ENCODE data around the gene STAG1. TPM values are rescaled to one million over a fixed set of nuclear protein-coding genes. Genes with fewer than 3 reads are reported as not detected.

STAG1 gene
- total RNA-seq, 2 donors from 2014 or later: 26.8 to 29.8 TPM

- Mint-ChIP-seq H3K27ac (no peak overlapping the region), H3K4me3 (no peak overlapping the region), H3K9me3 (no peaks in the 10 kb centered on the region), H3K4me1 (no peaks in the 10 kb centered on the region), H3K36me3 (ENCODE audit: low read depth) (peaks cover 38% of the 10 kb centered on the region), H3K27me3 (ENCODE audit: insufficient read depth) (no peaks in the 10 kb centered on the region)
- H3K9me3 ChIP-seq (ENCODE audit: control insufficient read depth, low read length): no peaks in the 10 kb centered on the region
- H3K27ac ChIP-seq (ENCODE audit: low read depth, low read length): no peak overlapping the region
- H3K36me3 ChIP-seq (ENCODE audit: control insufficient read depth, insufficient read depth, low read length): peaks cover 5% of the 10 kb centered on the region
- TF ChIP-seq, protein P1, sequence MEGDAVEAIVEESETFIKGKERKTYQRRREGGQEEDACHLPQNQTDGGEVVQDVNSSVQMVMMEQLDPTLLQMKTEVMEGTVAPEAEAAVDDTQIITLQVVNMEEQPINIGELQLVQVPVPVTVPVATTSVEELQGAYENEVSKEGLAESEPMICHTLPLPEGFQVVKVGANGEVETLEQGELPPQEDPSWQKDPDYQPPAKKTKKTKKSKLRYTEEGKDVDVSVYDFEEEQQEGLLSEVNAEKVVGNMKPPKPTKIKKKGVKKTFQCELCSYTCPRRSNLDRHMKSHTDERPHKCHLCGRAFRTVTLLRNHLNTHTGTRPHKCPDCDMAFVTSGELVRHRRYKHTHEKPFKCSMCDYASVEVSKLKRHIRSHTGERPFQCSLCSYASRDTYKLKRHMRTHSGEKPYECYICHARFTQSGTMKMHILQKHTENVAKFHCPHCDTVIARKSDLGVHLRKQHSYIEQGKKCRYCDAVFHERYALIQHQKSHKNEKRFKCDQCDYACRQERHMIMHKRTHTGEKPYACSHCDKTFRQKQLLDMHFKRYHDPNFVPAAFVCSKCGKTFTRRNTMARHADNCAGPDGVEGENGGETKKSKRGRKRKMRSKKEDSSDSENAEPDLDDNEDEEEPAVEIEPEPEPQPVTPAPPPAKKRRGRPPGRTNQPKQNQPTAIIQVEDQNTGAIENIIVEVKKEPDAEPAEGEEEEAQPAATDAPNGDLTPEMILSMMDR (conservative IDR thresholded peaks at IDR 0.05): no peak
- no peak overlapping the region for H3K4me3 ChIP-seq (ENCODE audit: low read length)
- H3K4me1 ChIP-seq (ENCODE audit: control insufficient read depth, insufficient read depth, low read length): no peaks in the 10 kb centered on the region
- H3K27me3 ChIP-seq (ENCODE audit: control insufficient read depth, insufficient read depth, low read length, poor library complexity, severe bottlenecking): no peaks in the 10 kb centered on the region
- no peak overlapping the region for H3K9ac ChIP-seq (ENCODE audit: extremely low read depth, low read length, poor library complexity, severe bottlenecking)
- 98 to 100% methylated on average over 4 to 5 of the region's 5 CpGs for WGBS, 2 experiments (ENCODE audit: insufficient coverage in 1 of 2, insufficient read length in 1 of 2)
- DNase-seq: no peak
These were observed 440.2 kb downstream of the STAG1 start for GRCh38 chr3:136311968-136312367.

DNA sequence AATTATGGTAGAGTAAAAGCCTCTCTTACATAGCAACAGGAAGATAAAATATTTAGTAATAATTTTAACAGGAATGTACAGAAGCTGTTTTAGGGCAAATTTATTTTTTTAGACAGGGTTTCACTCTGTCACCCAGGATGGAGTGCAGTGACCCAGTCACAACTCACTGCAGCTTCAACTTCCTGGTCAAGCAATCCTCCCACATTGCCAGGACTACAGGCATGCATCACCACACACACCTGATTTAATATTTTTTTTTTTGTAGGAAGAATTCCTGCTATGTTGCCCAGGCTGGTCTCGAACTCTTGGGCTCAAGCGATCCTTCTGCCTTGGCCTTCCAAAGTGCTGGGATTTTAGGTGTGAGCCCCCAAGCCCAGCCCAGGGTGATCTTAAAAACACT lies 440.9 kb downstream of the STAG1 start:
- Histone ChIP-seq H3K27me3 (ENCODE audit: control insufficient read depth, insufficient read depth, low read length, poor library complexity, severe bottlenecking) (no peaks in the 10 kb centered on the region), H3K27ac (ENCODE audit: low read depth, low read length) (no peak overlapping the region), H3K9ac (ENCODE audit: extremely low read depth, low read length, poor library complexity, severe bottlenecking) (no peak overlapping the region), H3K36me3 (ENCODE audit: control insufficient read depth, insufficient read depth, low read length) (peaks cover 5% of the 10 kb centered on the region), H3K4me1 (ENCODE audit: control insufficient read depth, insufficient read depth, low read length) (no peaks in the 10 kb centered on the region), H3K4me3 (ENCODE audit: low read length) (no peak overlapping the region), H3K9me3 (ENCODE audit: control insufficient read depth, low read length) (no peaks in the 10 kb centered on the region)
- DNase-seq: no peak
- H3K4me3 Mint-ChIP-seq: no peak overlapping the region
- TF ChIP-seq, protein P1 (conservative IDR thresholded peaks at IDR 0.05): no peak
- H3K4me1 Mint-ChIP-seq: no peaks in the 10 kb centered on the region
- WGBS, 2 experiments (ENCODE audit: insufficient coverage in 1 of 2, insufficient read length in 1 of 2): 87 to 100% methylated on average over 2 of the region's 2 CpGs
- peaks cover 37% of the 10 kb centered on the region for H3K36me3 Mint-ChIP-seq (ENCODE audit: low read depth)
- no peak overlapping the region for H3K27ac Mint-ChIP-seq
- no peaks in the 10 kb centered on the region for H3K27me3 Mint-ChIP-seq (ENCODE audit: insufficient read depth)
- H3K9me3 Mint-ChIP-seq: peaks cover 3% of the 10 kb centered on the region

DNA sequence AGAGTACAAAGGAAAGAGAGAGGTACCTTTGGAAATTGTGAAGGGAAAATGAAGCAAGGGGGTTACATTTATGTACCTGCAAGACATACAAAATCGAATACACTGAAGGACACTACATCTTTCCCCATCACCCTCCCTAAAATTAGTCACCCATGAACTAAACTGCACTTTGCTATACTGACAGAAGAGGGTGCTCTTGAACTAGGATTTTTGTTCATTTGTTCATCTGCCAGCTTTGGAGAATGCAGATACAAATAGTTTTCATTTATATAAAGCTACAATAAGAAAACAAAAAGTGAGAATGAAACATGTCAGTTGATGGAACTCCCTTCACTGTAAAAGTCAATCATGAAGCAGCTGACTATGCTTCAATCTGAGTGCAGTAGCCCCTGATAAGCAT lies 446.3 kb downstream of the STAG1 start:
- DNase-seq: no peak
- Mint-ChIP-seq H3K4me3 (no peak overlapping the region), H3K4me1 (no peaks in the 10 kb centered on the region)

More for the DNA sequence above, 446.3 kb downstream of the STAG1 start:
- no peaks in the 10 kb centered on the region for H3K9me3 ChIP-seq (ENCODE audit: control insufficient read depth, low read length)
- Mint-ChIP-seq H3K27me3 (ENCODE audit: insufficient read depth) (no peaks in the 10 kb centered on the region), H3K27ac (no peak overlapping the region), H3K9me3 (peaks cover 7% of the 10 kb centered on the region), H3K36me3 (ENCODE audit: low read depth) (peaks cover 36% of the 10 kb centered on the region)
- H3K36me3 ChIP-seq (ENCODE audit: control insufficient read depth, insufficient read depth, low read length): peaks cover 17% of the 10 kb centered on the region
- no peak overlapping the region for H3K4me3 ChIP-seq (ENCODE audit: low read length)
- H3K4me1 ChIP-seq (ENCODE audit: control insufficient read depth, insufficient read depth, low read length): no peaks in the 10 kb centered on the region
- H3K27me3 ChIP-seq (ENCODE audit: control insufficient read depth, insufficient read depth, low read length, poor library complexity, severe bottlenecking): no peaks in the 10 kb centered on the region
- TF ChIP-seq, protein P1 (conservative IDR thresholded peaks at IDR 0.05): peak; percentile 64
- WGBS, 2 experiments (ENCODE audit: insufficient coverage in 1 of 2, insufficient read length in 1 of 2): 83% methylated on average over 1 of the region's 1 CpG; no CpG with 5 or more reads in 1 of the 2 experiments
- H3K27ac ChIP-seq (ENCODE audit: low read depth, low read length): no peak overlapping the region
- H3K9ac ChIP-seq (ENCODE audit: extremely low read depth, low read length, poor library complexity, severe bottlenecking): no peak overlapping the region

Measured in endodermal cell (in vitro differentiated cells).